Endothelial cell of umbilical vein (primary cell): Measurements from ENCODE around the gene JAKMIP3. TPM values are rescaled to one million over a fixed set of nuclear protein-coding genes. Genes with fewer than 3 reads are reported as not detected.

Experiments used
- BruUV-seq: library from RNA; stranded (reverse); fragments of 400-500 nt; replicated peaks from 2 replicates; lab custom pipeline; 2021; lab: Mats Ljungman, UMichigan
- CTCF ChIA-PET: fragments of 300-600, 350-600 bp; sonication (Branson Sonifier 250); formaldehyde crosslinking; loops from one replicate; lab custom pipeline; 2021; ENCODE audit warnings: antibody characterized with exemption, inconsistent platforms; lab: Charles Lee
- POLR2A ChIA-PET: fragments of 300-600, 350-600 bp; sonication (Branson Sonifier 250); formaldehyde crosslinking; loops from one replicate; lab custom pipeline; 2021; ENCODE audit warnings: antibody characterized with exemption, inconsistent platforms; lab: Charles Lee
- DNase-seq: peaks from one replicate; pipeline ENCODE4 v3.0.0-alpha.2; 2011; ENCODE audit warnings: low read depth, low spot score
- FAIRE-seq: peaks from 2 replicates; lab custom pipeline; 2011; peaks lifted over from hg19 to GRCh38; lab: Jason Lieb, UNC
- H2AFZ ChIP-seq: 2 replicates; pipeline ENCODE4 v1.6.0; 2012; ENCODE audit warnings: low read depth, low read length, control low read depth, inconsistent platforms
- H3K27ac ChIP-seq: 2 replicates; pipeline ENCODE4 v1.5.1; 2011; ENCODE audit warnings: low read depth, mild to moderate bottlenecking, control low read depth, low read length, moderate library complexity; ENCODE audit not compliant: insufficient read depth
- H3K27me3 ChIP-seq, 2 experiments: 2 replicates each; pipeline versions ENCODE4 v1.6.0 to v1.6.1; 2011; ENCODE audit warnings: low read length in 2 of 2, mixed read lengths in 1 of 2; ENCODE audit not compliant: control insufficient read depth in 2 of 2, insufficient read depth in 2 of 2
- H3K36me3 ChIP-seq, 2 experiments: 2 replicates in 1 of 2; 3 replicates in 1 of 2; pipeline ENCODE4 v1.5.1; 2011; ENCODE audit warnings: low read length in 2 of 2, mild to moderate bottlenecking in 1 of 2, moderate library complexity in 1 of 2; ENCODE audit not compliant: control insufficient read depth in 2 of 2, insufficient read depth in 2 of 2; ENCODE audit errors: extremely low read depth in 1 of 2
- H3K4me1 ChIP-seq: 3 replicates; pipeline ENCODE4 v1.5.1; 2011; ENCODE audit warnings: mild to moderate bottlenecking, low read length; ENCODE audit not compliant: control insufficient read depth, insufficient read depth; ENCODE audit errors: extremely low read depth
- H3K4me2 ChIP-seq: 2 replicates; pipeline ENCODE4 v1.6.1; 2011; ENCODE audit warnings: low read length, control low read depth, mixed read lengths; ENCODE audit not compliant: insufficient read depth
- H3K4me3 ChIP-seq, 3 experiments: fragments of 200-600 bp in 1 of 3; sonication (generic), shearing (Covaris generic) in 1 of 3; replicated peaks in 1 of 3; 2 replicates each; pipeline ENCODE4 v1.5.1; 2011 to 2016; ENCODE audit warnings: control low read depth in 3 of 3, low read length in 3 of 3, mild to moderate bottlenecking in 2 of 3, inconsistent platforms in 1 of 3, low read depth in 1 of 3, moderate library complexity in 1 of 3; ENCODE audit not compliant: insufficient read depth in 1 of 3
- H3K79me2 ChIP-seq: 2 replicates; pipeline ENCODE4 v1.6.0; 2012; ENCODE audit warnings: low read length, inconsistent platforms; ENCODE audit not compliant: control insufficient read depth, insufficient read depth
- H3K9ac ChIP-seq: replicated peaks from 2 replicates; pipeline ENCODE3; 2011; ENCODE audit warnings: low read length, control low read depth; ENCODE audit not compliant: insufficient read depth; ENCODE audit errors: extremely low read depth
- H3K9me1 ChIP-seq: replicated peaks from 3 replicates; pipeline ENCODE4 v1.6.0; 2011; ENCODE audit warnings: mild to moderate bottlenecking, low read length; ENCODE audit not compliant: control insufficient read depth, insufficient read depth; ENCODE audit errors: extremely low read depth
- H3K9me3 ChIP-seq: replicated peaks from 2 replicates; pipeline ENCODE4 v1.5.1; 2012; ENCODE audit warnings: low read length, inconsistent platforms; ENCODE audit not compliant: control insufficient read depth, insufficient read depth
- H4K20me1 ChIP-seq: replicated peaks from 2 replicates; pipeline ENCODE3; 2011; ENCODE audit warnings: mild to moderate bottlenecking, low read length; ENCODE audit not compliant: control insufficient read depth, insufficient read depth; ENCODE audit errors: extremely low read depth
- EZH2 ChIP-seq: IDR thresholded peaks from 2 replicates; pipeline ENCODE4 v1.6.1; 2012; ENCODE audit warnings: borderline replicate concordance, low read depth, mild to moderate bottlenecking, moderate library complexity, low read length, inconsistent platforms; ENCODE audit not compliant: severe bottlenecking
- FOS ChIP-seq: IDR thresholded peaks from 2 replicates; pipeline ENCODE4 v1.6.1; 2011; ENCODE audit warnings: mild to moderate bottlenecking, low read length, moderate library complexity, borderline replicate concordance; ENCODE audit not compliant: insufficient read depth
- GATA2 ChIP-seq: IDR thresholded peaks from 2 replicates; pipeline ENCODE4 v1.7.0; 2011; ENCODE audit warnings: low read depth, mild to moderate bottlenecking, moderate library complexity, mixed read lengths, low read length; ENCODE audit not compliant: insufficient read length, insufficient read depth
- MYC ChIP-seq: IDR thresholded peaks from one replicate; pipeline ENCODE4 v1.6.1; 2011; ENCODE audit warnings: mild to moderate bottlenecking, low read depth, low read length
- POLR2A ChIP-seq: IDR thresholded peaks from 2 replicates; pipeline ENCODE4 v1.6.1; 2012; ENCODE audit warnings: low read depth, mild to moderate bottlenecking, control low read depth, low read length
- dilution Hi-C: fragments of 300-500 bp; cut with MboI; formaldehyde crosslinking; loops from one replicate; pipeline ENCODE4 v1.15.0; 2019; ENCODE audit warnings: low sequenced_read_pairs; ENCODE audit not compliant: extremely low pct_ligation_motif_present
- intact Hi-C: fragments of 100-400 bp; cut with micrococcal nuclease; formaldehyde crosslinking; loops from one replicate; pipeline ENCODE4 v1.10.0; 2022
- polyA plus RNA-seq, 4 experiments: library from polyadenylated mRNA; depleted of rRNA in 3 of 4; stranded (reverse) in 3 of 4; unstranded in 1 of 4; fragments of >200 nt; gene quantifications; 2 replicates each; pipeline versions ENCODE4 v1.2.1 to v1.2.3, GENCODE V29; 2011 to 2012; ENCODE audit warnings: missing spikeins in 1 of 4
- total RNA-seq: library from RNA; stranded (reverse); gene quantifications from 2 replicates; pipeline ENCODE4 v1.2.3, GENCODE V29; 2021
- TF ChIP-seq, protein P1 (sequence below): IDR thresholded peaks from 2 replicates; pipeline ENCODE4 v1.6.1; 2011; ENCODE audit not compliant: insufficient read depth, insufficient read length

The JAKMIP3 gene
- total and polyA plus RNA-seq, 2 donors (not counting 3 experiments of a cell fraction or from before 2014, with no cell fraction given): 0.01 TPM; not detected in 1

DNA sequence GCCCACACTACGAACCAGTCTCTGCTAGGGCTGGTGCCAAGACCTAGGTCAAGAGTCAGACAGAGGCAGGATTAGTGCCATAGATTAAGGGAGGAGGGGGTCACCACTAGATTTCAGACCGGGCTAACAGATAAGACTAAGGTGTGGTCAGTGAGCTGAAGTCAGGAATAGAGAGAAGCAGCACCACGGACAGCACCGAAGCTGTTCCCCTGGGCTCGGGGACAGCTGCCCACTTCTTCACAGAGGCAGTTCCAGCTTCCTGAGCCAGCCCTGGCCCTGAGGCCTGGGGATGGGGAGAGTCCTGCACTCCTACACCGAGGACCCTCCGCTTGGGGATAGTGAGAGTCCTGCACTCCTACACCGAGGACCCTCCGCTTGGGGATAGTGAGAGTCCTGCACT lies 11.2 kb upstream of the JAKMIP3 start:
- Histone ChIP-seq H3K36me3 (no peaks in the 10 kb centered on the region), H3K4me1 (no peaks in the 10 kb centered on the region), H4K20me1 (no peaks in the 10 kb centered on the region), H3K79me2 (no peaks in the 10 kb centered on the region), H3K9me3 (no peaks in the 10 kb centered on the region), H3K9ac (no peak overlapping the region), H3K4me2 (no peak overlapping the region), H3K9me1 (no peaks in the 10 kb centered on the region), H3K27ac (no peak overlapping the region), H3K27me3 (no peaks in the 10 kb centered on the region), H3K4me3 (no peak overlapping the region), H2AFZ (no peak overlapping the region)
- no TSS peak for BruUV-seq
- no peak for TF ChIP-seq POLR2A
- ChIA-PET CTCF (no interaction called here), POLR2A (no interaction called here)
- FAIRE-seq (no peak), DNase-seq (no peak)
- intact Hi-C loops: no loop called here
- dilution Hi-C loops: no loop called here

DNA sequence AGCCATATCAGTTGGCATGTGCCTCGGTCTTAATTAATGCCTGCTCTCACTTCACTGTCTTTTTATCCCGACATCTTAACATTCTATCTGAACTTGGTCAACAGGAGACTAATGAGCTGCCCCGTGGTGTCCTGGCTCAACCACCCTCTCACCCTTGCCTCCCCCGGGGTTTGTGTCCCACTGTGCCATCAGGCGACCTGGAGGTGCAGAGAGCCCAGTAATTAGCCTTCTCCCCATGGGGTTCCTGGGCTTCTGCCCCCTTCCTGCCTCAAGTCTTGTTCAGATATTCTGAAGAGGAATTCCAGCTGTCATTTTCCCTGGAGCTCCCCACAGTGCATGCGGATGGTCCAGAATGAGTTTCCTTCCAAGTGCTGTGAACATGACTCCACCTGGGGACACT lies 10.1 kb upstream of the JAKMIP3 start:
- intact Hi-C loops (no loop called here), dilution Hi-C loops (no loop called here)
- no peaks in the 10 kb centered on the region for H3K9me1 ChIP-seq
- no peak overlapping the region for H3K4me3 ChIP-seq
- H3K4me2 ChIP-seq: no peak overlapping the region
- CTCF ChIA-PET: no interaction called here
- H3K4me1 ChIP-seq: no peaks in the 10 kb centered on the region
- DNase-seq (no peak), FAIRE-seq (no peak)
- no peak overlapping the region for H3K27ac ChIP-seq
- H4K20me1 ChIP-seq: no peaks in the 10 kb centered on the region
- no peaks in the 10 kb centered on the region for H3K79me2 ChIP-seq
- BruUV-seq: no TSS peak
- no peaks in the 10 kb centered on the region for H3K9me3 ChIP-seq
- no peak overlapping the region for H2AFZ ChIP-seq
- TF ChIP-seq EZH2 (no peak), MYC (no peak), FOS (no peak), GATA2 (no peak)
- TF ChIP-seq, protein P1, sequence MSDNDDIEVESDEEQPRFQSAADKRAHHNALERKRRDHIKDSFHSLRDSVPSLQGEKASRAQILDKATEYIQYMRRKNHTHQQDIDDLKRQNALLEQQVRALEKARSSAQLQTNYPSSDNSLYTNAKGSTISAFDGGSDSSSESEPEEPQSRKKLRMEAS: no peak
- POLR2A ChIA-PET: no interaction called here
- no peaks in the 10 kb centered on the region for H3K36me3 ChIP-seq
- H3K9ac ChIP-seq: no peak overlapping the region
- H3K27me3 ChIP-seq: no peaks in the 10 kb centered on the region
